Astrocyte (in vitro differentiated cells and primary cell): Measurements from ENCODE around the gene SCPEP1. TPM values are rescaled to one million over a fixed set of nuclear protein-coding genes. Genes with fewer than 3 reads are reported as not detected.

Experiments
- DNase-seq: peaks from one replicate; pipeline ENCODE4 v3.0.0-alpha.2; 2010; ENCODE audit warnings: low read depth
- FAIRE-seq: peaks from 2 replicates; lab custom pipeline; 2011; peaks lifted over from hg19 to GRCh38; lab: Jason Lieb, UNC
- H2AFZ ChIP-seq: 2 replicates; pipeline ENCODE4 v1.6.0; 2012; ENCODE audit warnings: low read depth, low read length, inconsistent platforms
- H3K27ac ChIP-seq: 2 replicates; pipeline ENCODE4 v1.5.1; 2011; ENCODE audit warnings: low read depth, low read length, inconsistent platforms
- H3K27me3 ChIP-seq: 2 replicates; pipeline ENCODE4 v1.6.0; 2011; ENCODE audit warnings: low read length, inconsistent platforms; ENCODE audit not compliant: insufficient read depth
- H3K36me3 ChIP-seq: 2 replicates; pipeline ENCODE4 v1.5.1; 2011; ENCODE audit warnings: low read length, inconsistent platforms; ENCODE audit not compliant: insufficient read depth
- H3K4me1 ChIP-seq: 2 replicates; pipeline ENCODE4 v1.5.1; 2011; ENCODE audit warnings: low read length, inconsistent platforms; ENCODE audit not compliant: insufficient read depth
- H3K4me2 ChIP-seq: 2 replicates; pipeline ENCODE4 v1.6.0; 2012; ENCODE audit warnings: low read length, inconsistent platforms
- H3K4me3 ChIP-seq: 2 replicates; pipeline ENCODE4 v1.5.1; 2011; ENCODE audit warnings: low read depth, mild to moderate bottlenecking, low read length, inconsistent platforms; ENCODE audit not compliant: insufficient read depth
- H3K79me2 ChIP-seq: 2 replicates; pipeline ENCODE4 v1.6.0; 2012; ENCODE audit warnings: mild to moderate bottlenecking, low read length, inconsistent platforms; ENCODE audit not compliant: insufficient read depth
- H3K9ac ChIP-seq: 2 replicates; pipeline ENCODE4 v1.6.0; 2012; ENCODE audit warnings: mild to moderate bottlenecking, low read length, inconsistent platforms
- H3K9me3 ChIP-seq: 2 replicates; pipeline ENCODE4 v1.5.1; 2012; ENCODE audit warnings: low read depth, mild to moderate bottlenecking, low read length, inconsistent platforms; ENCODE audit not compliant: insufficient read depth
- H4K20me1 ChIP-seq: 2 replicates; pipeline ENCODE4 v1.6.0; 2012; ENCODE audit warnings: low read length, inconsistent platforms; ENCODE audit not compliant: insufficient read depth
- H3K27ac Mint-ChIP-seq: one replicate; pipeline ENCODE4 v1.8.0; 2021; ENCODE audit warnings: mild to moderate bottlenecking, mixed read lengths; ENCODE audit not compliant: unreplicated experiment
- H3K27me3 Mint-ChIP-seq: one replicate; pipeline ENCODE4 v1.8.0; 2021; ENCODE audit warnings: low read depth, mixed read lengths; ENCODE audit not compliant: unreplicated experiment
- H3K36me3 Mint-ChIP-seq: one replicate; pipeline ENCODE4 v1.8.0; 2021; ENCODE audit warnings: low read depth, mixed read lengths; ENCODE audit not compliant: unreplicated experiment
- H3K4me1 Mint-ChIP-seq: one replicate; pipeline ENCODE4 v1.8.0; 2021; ENCODE audit warnings: low read depth, mixed read lengths; ENCODE audit not compliant: unreplicated experiment
- H3K4me3 Mint-ChIP-seq: one replicate; pipeline ENCODE4 v1.8.0; 2021; ENCODE audit warnings: mild to moderate bottlenecking, moderate library complexity, mixed read lengths; ENCODE audit not compliant: unreplicated experiment
- H3K9me3 Mint-ChIP-seq: one replicate; pipeline ENCODE4 v1.8.0; 2021; ENCODE audit warnings: mild to moderate bottlenecking, mixed read lengths; ENCODE audit not compliant: unreplicated experiment
- CTCF ChIP-seq: IDR thresholded peaks from 2 replicates; pipeline ENCODE4 v1.5.1; 2011; ENCODE audit warnings: low read depth, mild to moderate bottlenecking, inconsistent platforms, low read length, moderate library complexity; ENCODE audit not compliant: insufficient read depth
- EZH2 ChIP-seq: IDR thresholded peaks from 2 replicates; pipeline ENCODE4 v1.6.1; 2012; ENCODE audit warnings: mild to moderate bottlenecking, low read length, inconsistent platforms; ENCODE audit not compliant: insufficient read depth
- total RNA-seq: library from RNA; stranded (reverse); gene quantifications from 2 replicates; pipeline ENCODE4 v1.2.1, GENCODE V29; 2021

Gene SCPEP1
- total RNA-seq, 1 donor from 2014 or later, result 27.1 TPM

- H3K4me2 ChIP-seq, result no peak overlapping the region
- no peak for FAIRE-seq
- H3K4me3 Mint-ChIP-seq, result no peak overlapping the region
Observed at GRCh38 chr17:57021226-57021940, 43.5 kb downstream of the SCPEP1 start.

GRCh38 chr17:57025876-57026275 lies 47.9 kb downstream of the SCPEP1 start:
- no peaks in the 10 kb centered on the region for H3K4me1 ChIP-seq
- H2AFZ ChIP-seq, result no peak overlapping the region
- no peak overlapping the region for H3K27ac ChIP-seq
- peaks cover 18% of the 10 kb centered on the region for H3K9me3 Mint-ChIP-seq
- H3K4me1 Mint-ChIP-seq, result no peaks in the 10 kb centered on the region
- no peaks in the 10 kb centered on the region for H3K36me3 ChIP-seq
- TF ChIP-seq EZH2 (no peak), CTCF (no peak)
- no peak overlapping the region for H3K4me3 Mint-ChIP-seq
- H3K9ac ChIP-seq, result no peak overlapping the region
- H3K36me3 Mint-ChIP-seq, result no peaks in the 10 kb centered on the region
- H3K4me3 ChIP-seq, result no peak overlapping the region
- H3K9me3 ChIP-seq, result no peaks in the 10 kb centered on the region
- H3K27me3 ChIP-seq, result no peaks in the 10 kb centered on the region
- H3K27me3 Mint-ChIP-seq, result no peaks in the 10 kb centered on the region
- no peaks in the 10 kb centered on the region for H3K79me2 ChIP-seq
- FAIRE-seq (no peak), DNase-seq (no peak)
- H3K4me2 ChIP-seq, result no peak overlapping the region
- no peaks in the 10 kb centered on the region for H4K20me1 ChIP-seq
- H3K27ac Mint-ChIP-seq, result no peak overlapping the region

More at GRCh38 chr17:57021226-57021940, 43.5 kb downstream of the SCPEP1 start:
- peaks cover 9% of the 10 kb centered on the region for H3K9me3 Mint-ChIP-seq
- H3K9me3 ChIP-seq, result no peaks in the 10 kb centered on the region
- H3K27me3 ChIP-seq, result no peaks in the 10 kb centered on the region
- no peak overlapping the region for H3K4me3 ChIP-seq
- peaks cover 5% of the 10 kb centered on the region for H3K4me1 ChIP-seq
- no peak for TF ChIP-seq CTCF
- TF ChIP-seq EZH2, result no peak
- no peaks in the 10 kb centered on the region for H3K4me1 Mint-ChIP-seq
- no peak overlapping the region for H3K27ac ChIP-seq
- H3K9ac ChIP-seq, result no peak overlapping the region
- no peak overlapping the region for H2AFZ ChIP-seq
- H3K36me3 Mint-ChIP-seq, result peaks cover 1% of the 10 kb centered on the region
- H4K20me1 ChIP-seq, result no peaks in the 10 kb centered on the region
- no peaks in the 10 kb centered on the region for H3K27me3 Mint-ChIP-seq
- H3K79me2 ChIP-seq, result no peaks in the 10 kb centered on the region
- no peaks in the 10 kb centered on the region for H3K36me3 ChIP-seq
- H3K27ac Mint-ChIP-seq, result no peak overlapping the region
- no peak for DNase-seq

- H3K4me2 ChIP-seq, result no peak overlapping the region
- no peaks in the 10 kb centered on the region for H3K79me2 ChIP-seq
- H3K27ac Mint-ChIP-seq, result no peak overlapping the region
- H2AFZ ChIP-seq, result no peak overlapping the region
- H3K9me3 ChIP-seq, result no peaks in the 10 kb centered on the region
- H4K20me1 ChIP-seq, result no peaks in the 10 kb centered on the region
- no peaks in the 10 kb centered on the region for H3K36me3 ChIP-seq
- no peaks in the 10 kb centered on the region for H3K27me3 ChIP-seq
- no peaks in the 10 kb centered on the region for H3K36me3 Mint-ChIP-seq
- H3K9ac ChIP-seq, result no peak overlapping the region
- no peak overlapping the region for H3K4me3 ChIP-seq
- no peak for DNase-seq
- H3K27ac ChIP-seq, result no peak overlapping the region
- peaks cover 18% of the 10 kb centered on the region for H3K9me3 Mint-ChIP-seq
- TF ChIP-seq CTCF (no peak), EZH2 (no peak)
- H3K4me1 ChIP-seq, result no peaks in the 10 kb centered on the region
- no peaks in the 10 kb centered on the region for H3K27me3 Mint-ChIP-seq
- no peaks in the 10 kb centered on the region for H3K4me1 Mint-ChIP-seq
- FAIRE-seq, result no peak
- H3K4me3 Mint-ChIP-seq, result no peak overlapping the region
Observed at GRCh38 chr17:57027852-57028251, 49.9 kb downstream of the SCPEP1 start.
